Vagina (tissue), 2 donors: ENCODE measurements around the gene DNAJC5. TPM values are rescaled to one million over a fixed set of nuclear protein-coding genes. Genes with fewer than 3 reads are reported as not detected.

Experiments used
- DNase-seq, 2 donors: peaks; one replicate each; pipeline ENCODE4 v3.0.0-alpha.2; 2017; ENCODE audit errors: extremely low spot score in 2 of 2
- H3K27ac ChIP-seq: fragments of 200-600 bp; sonication (generic); one replicate; pipeline ENCODE4 v1.5.1; 2019
- H3K27me3 ChIP-seq: fragments of 200-600 bp; sonication (generic); one replicate; pipeline ENCODE4 v1.5.1; 2019
- H3K36me3 ChIP-seq, 2 donors: fragments of 200-600 bp; sonication (generic); one replicate each; pipeline ENCODE4 v1.5.1; 2017 to 2019
- H3K4me1 ChIP-seq: fragments of 200-600 bp; sonication (generic); one replicate; pipeline ENCODE4 v1.5.1; 2019
- H3K4me3 ChIP-seq, 2 donors: fragments of 200-600 bp; sonication (generic); 1 replicate in 1 of 2; 2 replicates in 1 of 2; pipeline ENCODE4 v1.5.1; 2016 to 2019
- H3K9me3 ChIP-seq: fragments of 200-600 bp; sonication (generic); one replicate; pipeline ENCODE4 v1.5.1; 2019
- CTCF ChIP-seq, 3 experiments: fragments of 450-650 bp in 2 of 3; fragments of 200-600 bp in 1 of 3; sonication (generic) in 1 of 3; IDR thresholded peaks; one replicate each; pipeline ENCODE4 v1.5.1; 2017 to 2019; ENCODE audit warnings: antibody characterized with exemption in 3 of 3, mild to moderate bottlenecking in 2 of 3, moderate library complexity in 2 of 3
- POLR2A ChIP-seq, 2 donors: fragments of 450-650 bp; IDR thresholded peaks; one replicate each; pipeline ENCODE4 v1.6.1; 2017; ENCODE audit warnings: antibody characterized with exemption in 2 of 2, mild to moderate bottlenecking in 2 of 2, moderate library complexity in 2 of 2
- POLR2AphosphoS5 ChIP-seq, 2 donors: sonication (generic); formaldehyde crosslinking; IDR thresholded peaks; one replicate each; pipeline ENCODE4 v1.9.0; 2017; ENCODE audit warnings: antibody characterized with exemption in 2 of 2, mild to moderate bottlenecking in 2 of 2, low read depth in 1 of 2; ENCODE audit not compliant: insufficient read depth in 1 of 2
- intact Hi-C: fragments of 100-400 bp; cut with DNase I; formaldehyde crosslinking; loops from one replicate; pipeline ENCODE4 v1.15.1; 2023
- total RNA-seq: library from RNA; depleted of rRNA; stranded (reverse); fragments of >200 nt; gene quantifications from one replicate; pipeline ENCODE4 v1.2.3, GENCODE V29; 2016

Gene DNAJC5
- total RNA-seq, 1 donor from 2014 or later: 25.8 TPM

- Histone ChIP-seq H3K27me3 (no peaks in the 10 kb centered on the region), H3K36me3 (peaks cover 0 to 9% of the 10 kb centered on the region in 2 donors), H3K4me1 (peaks cover 63% of the 10 kb centered on the region), H3K4me3 (peak within 1 kb of the TSS; percentile 93 to 99), H3K27ac (peak within 1 kb of the TSS; percentile 97), H3K9me3 (no peaks in the 10 kb centered on the region)
- TF ChIP-seq POLR2AphosphoS5 (IDR thresholded peaks at IDR 0.05; ENCODE audit: insufficient read depth in 1 of 2, low read depth in 1 of 2) (peak; percentile 69 to 74), POLR2A (IDR thresholded peaks at IDR 0.05) (peak in 1 of 2 donors; percentile 42), CTCF (IDR thresholded peaks at IDR 0.05) (no peak)
- DNase-seq: no peak
- intact Hi-C loops: no loop called here
Measured at GRCh38 chr20:63955827-63956663, 61.1 kb downstream of the DNAJC5 start, which contains the start of gene UCKL1. Gene UCKL1, minus strand, starts transcription at chr20:63956416. Its CDS starts 44 bp downstream, at chr20:63956372.

GRCh38 chr20:63956664-63957003 is 61.7 kb downstream of the DNAJC5 start:
- intact Hi-C loops: no loop called here
- no peak for TF ChIP-seq POLR2AphosphoS5 (IDR thresholded peaks at IDR 0.05; ENCODE audit: insufficient read depth in 1 of 2, low read depth in 1 of 2)
- Histone ChIP-seq H3K4me3 (peak overlapping the region; percentile 93 to 99), H3K27ac (peak overlapping the region; percentile 70), H3K9me3 (no peaks in the 10 kb centered on the region), H3K36me3 (peaks cover 0 to 14% of the 10 kb centered on the region in 2 donors), H3K4me1 (peaks cover 57% of the 10 kb centered on the region), H3K27me3 (no peaks in the 10 kb centered on the region)
- DNase-seq: no peak

- Histone ChIP-seq H3K9me3 (no peaks in the 10 kb centered on the region), H3K36me3 (peaks cover 0 to 20% of the 10 kb centered on the region in 2 donors), H3K4me3 (peak overlapping the region; percentile 93 to 99), H3K27me3 (no peaks in the 10 kb centered on the region), H3K27ac (peak overlapping the region; percentile 70), H3K4me1 (peaks cover 52% of the 10 kb centered on the region)
- DNase-seq: no peak
- TF ChIP-seq CTCF (IDR thresholded peaks at IDR 0.05): peak in 1 of 3 experiments; percentile 13
- peak in 1 of 2 donors; percentile 63 for TF ChIP-seq POLR2AphosphoS5 (IDR thresholded peaks at IDR 0.05; ENCODE audit: insufficient read depth in 1 of 2, low read depth in 1 of 2)
- TF ChIP-seq POLR2A (IDR thresholded peaks at IDR 0.05): no peak
- intact Hi-C loops: no loop called here
Measured at GRCh38 chr20:63957004-63957689, 62.2 kb downstream of the DNAJC5 start.

GRCh38 chr20:63957690-63958441 is 62.9 kb downstream of the DNAJC5 start:
- no peak for TF ChIP-seq POLR2A (IDR thresholded peaks at IDR 0.05)
- TF ChIP-seq POLR2AphosphoS5 (IDR thresholded peaks at IDR 0.05; ENCODE audit: insufficient read depth in 1 of 2, low read depth in 1 of 2): no peak
- no peak for TF ChIP-seq CTCF (IDR thresholded peaks at IDR 0.05)
- H3K27me3 ChIP-seq: no peaks in the 10 kb centered on the region
- H3K27ac ChIP-seq: peak overlapping the region; percentile 70
- H3K4me1 ChIP-seq: peaks cover 45% of the 10 kb centered on the region
- peak overlapping the region in 1 of 2 donors; percentile 99 for H3K4me3 ChIP-seq
- intact Hi-C loops: no loop called here
- H3K9me3 ChIP-seq: no peaks in the 10 kb centered on the region
- peaks cover 0 to 25% of the 10 kb centered on the region in 2 donors for H3K36me3 ChIP-seq
- no peak for DNase-seq

GRCh38 chr20:63958471-63958870 is 63.5 kb downstream of the DNAJC5 start:
- Histone ChIP-seq H3K27me3 (no peaks in the 10 kb centered on the region), H3K4me1 (peaks cover 39% of the 10 kb centered on the region), H3K27ac (no peak overlapping the region), H3K36me3 (peaks cover 0 to 27% of the 10 kb centered on the region in 2 donors), H3K4me3 (no peak overlapping the region), H3K9me3 (no peaks in the 10 kb centered on the region)
- intact Hi-C loops: no loop called here
- DNase-seq: no peak
- TF ChIP-seq POLR2A (IDR thresholded peaks at IDR 0.05): no peak
- no peak for TF ChIP-seq CTCF (IDR thresholded peaks at IDR 0.05)
- TF ChIP-seq POLR2AphosphoS5 (IDR thresholded peaks at IDR 0.05; ENCODE audit: insufficient read depth in 1 of 2, low read depth in 1 of 2): no peak
